MCF 10A (cell line): ENCODE data around the gene RPS19. TPM values are rescaled to one million over a fixed set of nuclear protein-coding genes. Genes with fewer than 3 reads are reported as not detected.

Source experiments
- BruUV-seq: library from RNA; stranded (reverse); fragments of 400-500 nt; replicated peaks from 2 replicates; lab custom pipeline; 2021; lab: Mats Ljungman, UMichigan
- CTCF ChIA-PET: fragments of 300-600 bp; sonication (Branson Sonifier 250); formaldehyde crosslinking; extraction: SDS; loops from one replicate; lab custom pipeline; 2021; ENCODE audit warnings: antibody characterized with exemption, inconsistent platforms; lab: Yijun Ruan, JAX
- POLR2A ChIA-PET: fragments of 300-600, 350-650 bp; sonication (Branson Sonifier 250); formaldehyde crosslinking; extraction: SDS; loops from one replicate; lab custom pipeline; 2020; ENCODE audit warnings: antibody characterized with exemption, inconsistent platforms; lab: Yijun Ruan, JAX
- DNase-seq: peaks from one replicate; pipeline ENCODE4 v3.0.0-alpha.2; 2018; ENCODE audit not compliant: unreplicated experiment
- H3K27ac Mint-ChIP-seq: one replicate; pipeline ENCODE4 v1.8.0; 2022; ENCODE audit warnings: mild to moderate bottlenecking, low read depth, mixed read lengths; ENCODE audit not compliant: unreplicated experiment
- H3K27me3 Mint-ChIP-seq: one replicate; pipeline ENCODE4 v1.8.0; 2022; ENCODE audit warnings: mixed read lengths; ENCODE audit not compliant: insufficient read depth, unreplicated experiment
- H3K36me3 Mint-ChIP-seq: one replicate; pipeline ENCODE4 v1.8.0; 2022; ENCODE audit warnings: mild to moderate bottlenecking, moderate library complexity, mixed read lengths; ENCODE audit not compliant: insufficient read depth, unreplicated experiment
- H3K4me1 Mint-ChIP-seq: one replicate; pipeline ENCODE4 v1.8.0; 2022; ENCODE audit warnings: mixed read lengths; ENCODE audit not compliant: insufficient read depth, unreplicated experiment
- H3K4me3 Mint-ChIP-seq: one replicate; pipeline ENCODE4 v1.8.0; 2022; ENCODE audit warnings: mild to moderate bottlenecking, moderate library complexity, mixed read lengths; ENCODE audit not compliant: unreplicated experiment
- H3K9me3 Mint-ChIP-seq: one replicate; pipeline ENCODE4 v1.8.0; 2022; ENCODE audit warnings: mixed read lengths; ENCODE audit not compliant: unreplicated experiment
- intact Hi-C: fragments of 100-400 bp; cut with micrococcal nuclease; formaldehyde crosslinking; loops from 2 replicates; pipeline ENCODE4 v1.14.1; 2022
- total RNA-seq: library from RNA; stranded (reverse); gene quantifications from 2 replicates; pipeline ENCODE4 v1.2.3, GENCODE V29; 2022
- TF ChIP-seq, protein P1 (sequence below): fragments of 200-600 bp; IDR thresholded peaks from one replicate; pipeline ENCODE4 v1.8.0; 2022; ENCODE audit warnings: antibody characterized with exemption, mild to moderate bottlenecking; ENCODE audit not compliant: unreplicated experiment

The RPS19 gene
- total RNA-seq, 1 experiment from 2014 or later: 3,060 TPM

DNA sequence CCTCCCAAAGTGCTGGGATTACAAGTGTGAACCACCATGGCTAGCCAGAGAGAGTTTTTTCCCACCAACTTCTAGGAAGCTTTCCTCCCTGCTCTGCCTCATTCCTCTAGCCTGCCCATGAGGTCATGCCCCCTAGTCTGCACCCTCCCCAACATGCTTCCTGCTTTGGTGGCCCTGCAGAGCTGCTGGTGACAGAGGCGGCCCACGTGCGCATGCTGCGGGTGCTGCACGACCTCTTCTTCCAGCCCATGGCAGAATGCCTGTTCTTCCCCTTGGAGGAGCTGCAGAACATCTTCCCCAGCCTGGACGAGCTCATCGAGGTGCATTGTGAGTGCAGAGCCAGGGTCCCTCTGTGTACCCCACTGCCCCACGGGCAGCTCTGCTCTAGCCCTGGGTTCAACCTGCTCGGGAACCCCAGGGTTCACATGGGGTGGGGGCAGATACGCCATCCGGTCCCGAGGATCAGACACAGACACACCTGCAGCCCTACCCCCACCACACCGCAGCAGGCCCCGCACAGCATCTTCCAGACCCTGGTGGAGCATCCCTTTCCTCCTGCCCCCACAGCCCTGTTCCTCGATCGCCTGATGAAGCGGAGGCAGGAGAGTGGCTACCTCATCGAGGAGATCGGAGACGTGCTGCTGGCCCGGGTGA is 41.8 kb downstream of the RPS19 start:
- H3K27me3 Mint-ChIP-seq: no peaks in the 10 kb centered on the region
- intact Hi-C loops: no loop called here
- H3K9me3 Mint-ChIP-seq: no peaks in the 10 kb centered on the region
- H3K4me3 Mint-ChIP-seq: no peak overlapping the region
- BruUV-seq: no TSS peak
- ChIA-PET CTCF (interaction anchor here (0.7 to 0.8 kb wide), 2 partner anchors 34 to 51 kb away, joined by 3 read pairs; no protein-coding TSS in a partner anchor), POLR2A (no interaction called here)
- H3K4me1 Mint-ChIP-seq: no peaks in the 10 kb centered on the region
- TF ChIP-seq, protein P1, sequence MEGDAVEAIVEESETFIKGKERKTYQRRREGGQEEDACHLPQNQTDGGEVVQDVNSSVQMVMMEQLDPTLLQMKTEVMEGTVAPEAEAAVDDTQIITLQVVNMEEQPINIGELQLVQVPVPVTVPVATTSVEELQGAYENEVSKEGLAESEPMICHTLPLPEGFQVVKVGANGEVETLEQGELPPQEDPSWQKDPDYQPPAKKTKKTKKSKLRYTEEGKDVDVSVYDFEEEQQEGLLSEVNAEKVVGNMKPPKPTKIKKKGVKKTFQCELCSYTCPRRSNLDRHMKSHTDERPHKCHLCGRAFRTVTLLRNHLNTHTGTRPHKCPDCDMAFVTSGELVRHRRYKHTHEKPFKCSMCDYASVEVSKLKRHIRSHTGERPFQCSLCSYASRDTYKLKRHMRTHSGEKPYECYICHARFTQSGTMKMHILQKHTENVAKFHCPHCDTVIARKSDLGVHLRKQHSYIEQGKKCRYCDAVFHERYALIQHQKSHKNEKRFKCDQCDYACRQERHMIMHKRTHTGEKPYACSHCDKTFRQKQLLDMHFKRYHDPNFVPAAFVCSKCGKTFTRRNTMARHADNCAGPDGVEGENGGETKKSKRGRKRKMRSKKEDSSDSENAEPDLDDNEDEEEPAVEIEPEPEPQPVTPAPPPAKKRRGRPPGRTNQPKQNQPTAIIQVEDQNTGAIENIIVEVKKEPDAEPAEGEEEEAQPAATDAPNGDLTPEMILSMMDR: no peak
- no peak for DNase-seq
- no peak overlapping the region for H3K27ac Mint-ChIP-seq
- H3K36me3 Mint-ChIP-seq: peaks cover 89% of the 10 kb centered on the region

DNA sequence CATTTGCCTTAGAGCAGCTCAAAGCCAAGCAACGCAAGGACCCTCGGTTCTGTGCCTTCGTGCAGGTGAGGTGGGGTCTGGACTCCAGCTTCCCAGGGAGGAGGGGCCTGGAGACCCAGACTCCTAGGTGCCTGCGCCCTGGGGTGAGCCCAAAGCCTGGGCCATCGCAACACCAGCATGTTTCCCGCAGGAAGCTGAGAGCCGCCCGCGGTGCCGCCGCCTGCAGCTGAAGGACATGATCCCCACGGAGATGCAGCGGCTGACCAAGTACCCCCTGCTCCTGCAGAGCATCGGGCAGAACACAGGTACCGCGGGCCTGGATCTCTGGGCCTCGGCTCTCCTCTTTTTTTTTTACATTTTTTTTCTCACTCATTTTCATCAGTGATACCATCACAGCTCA is 42.5 kb downstream of the RPS19 start:
- TF ChIP-seq, protein P1: no peak
- Mint-ChIP-seq H3K27me3 (no peaks in the 10 kb centered on the region), H3K27ac (no peak overlapping the region), H3K36me3 (peaks cover 91% of the 10 kb centered on the region), H3K4me1 (no peaks in the 10 kb centered on the region), H3K4me3 (no peak overlapping the region), H3K9me3 (no peaks in the 10 kb centered on the region)
- no TSS peak for BruUV-seq
- intact Hi-C loops: no loop called here
- POLR2A ChIA-PET: no interaction called here
- CTCF ChIA-PET: interaction anchor here (0.7 kb wide), 3 partner anchors 31 to 48 kb away, joined by 3 read pairs; no protein-coding TSS in a partner anchor
- DNase-seq: no peak

DNA sequence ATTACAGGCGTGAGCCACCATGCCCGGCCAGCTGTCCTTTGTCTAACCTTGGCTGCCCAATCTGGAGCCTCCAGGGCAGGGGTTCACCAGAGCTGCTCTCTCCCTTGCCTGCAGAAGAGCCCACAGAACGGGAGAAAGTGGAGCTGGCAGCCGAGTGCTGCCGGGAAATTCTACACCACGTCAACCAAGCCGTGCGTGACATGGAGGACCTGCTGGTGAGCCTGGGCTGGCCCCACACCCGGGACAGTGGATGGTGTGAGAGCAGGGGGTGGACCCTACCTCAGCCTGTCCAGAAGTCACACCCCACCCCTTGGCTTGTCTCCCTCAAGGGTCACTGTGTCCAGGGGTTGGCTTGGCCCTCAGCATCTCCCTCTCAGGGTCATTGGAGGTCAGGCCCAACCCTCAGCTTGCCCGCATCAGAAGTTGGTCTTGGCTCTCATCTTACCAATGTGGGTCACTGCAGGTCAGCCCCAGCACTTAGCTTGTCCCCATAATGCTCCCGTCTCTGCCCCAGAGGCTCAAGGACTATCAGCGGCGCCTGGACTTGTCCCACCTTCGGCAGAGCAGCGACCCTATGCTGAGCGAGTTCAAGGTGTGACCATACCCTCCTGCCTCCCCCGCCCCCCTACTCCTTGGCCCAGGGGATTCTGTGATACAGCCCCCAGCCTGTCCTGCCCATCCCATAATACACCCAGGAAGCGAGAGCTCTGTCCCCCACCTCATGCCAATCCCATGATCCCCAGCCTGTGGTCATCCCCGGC is 43.3 kb downstream of the RPS19 start:
- Mint-ChIP-seq H3K4me3 (no peak overlapping the region), H3K36me3 (peaks cover 83% of the 10 kb centered on the region), H3K27ac (no peak overlapping the region), H3K9me3 (no peaks in the 10 kb centered on the region), H3K27me3 (no peaks in the 10 kb centered on the region), H3K4me1 (no peaks in the 10 kb centered on the region)
- no peak for DNase-seq
- ChIA-PET CTCF (interaction anchor here (0.6 to 1.0 kb wide), 4 partner anchors 15 to 205 kb away, joined by 3 read pairs; no protein-coding TSS in a partner anchor), POLR2A (no interaction called here)
- intact Hi-C loops: no loop called here
- no TSS peak for BruUV-seq
- TF ChIP-seq, protein P1: no peak

DNA sequence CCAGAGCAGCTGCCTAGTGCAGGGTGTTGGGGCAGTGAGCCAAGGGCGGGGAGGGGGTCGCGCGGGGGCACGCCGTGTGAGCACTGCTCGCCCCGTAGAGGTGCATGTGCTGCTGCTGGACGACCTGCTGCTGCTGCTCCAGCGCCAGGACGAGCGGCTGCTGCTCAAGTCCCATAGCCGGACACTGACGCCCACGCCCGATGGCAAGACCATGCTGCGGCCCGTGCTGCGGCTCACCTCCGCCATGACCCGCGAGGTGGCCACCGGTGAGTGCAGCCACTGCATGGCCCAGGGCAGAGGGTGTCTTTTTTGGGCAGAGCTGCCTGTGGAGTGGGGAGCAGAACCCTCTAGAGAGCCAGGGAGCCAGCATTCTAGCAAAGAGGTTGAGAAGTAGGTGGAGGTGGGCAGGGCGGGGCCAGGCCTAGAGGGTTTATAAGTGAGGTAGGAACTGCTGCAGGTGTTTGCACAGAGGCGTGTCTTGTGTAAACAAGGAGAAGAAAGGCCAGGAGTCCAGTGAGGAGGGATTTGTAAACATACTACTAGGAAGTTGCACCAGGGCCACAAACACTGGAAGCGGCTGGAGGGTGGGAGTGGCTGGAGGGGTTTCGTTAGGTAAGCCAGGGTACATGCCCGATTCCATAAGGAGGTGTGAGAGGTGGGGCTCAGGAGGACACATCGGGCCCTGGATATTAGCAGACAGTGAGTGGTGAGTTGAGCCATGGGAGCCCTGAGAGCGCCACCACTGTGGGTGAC is 44.2 kb downstream of the RPS19 start:
- Mint-ChIP-seq H3K36me3 (peaks cover 81% of the 10 kb centered on the region), H3K4me1 (no peaks in the 10 kb centered on the region), H3K9me3 (no peaks in the 10 kb centered on the region), H3K27ac (no peak overlapping the region), H3K27me3 (no peaks in the 10 kb centered on the region), H3K4me3 (no peak overlapping the region)
- DNase-seq: no peak
- no TSS peak for BruUV-seq
- intact Hi-C loops: no loop called here
- TF ChIP-seq, protein P1: no peak
- CTCF ChIA-PET: interaction anchor here (1.0 to 1.4 kb wide), 2 partner anchors 30 to 205 kb away, joined by 3 to 5 read pairs; no protein-coding TSS in a partner anchor
- POLR2A ChIA-PET: no interaction called here
